T-helper 17 cell (primary cell): ENCODE measurements around the gene PITPNM3. TPM values are rescaled to one million over a fixed set of nuclear protein-coding genes. Genes with fewer than 3 reads are reported as not detected.
A peak's percentile ranks its signal among the peaks of the same experiment; 100 is the strongest.

Experiments used
- ATAC-seq: fragments of 150-1000 bp; cut with Tn5 transposase; 2 replicates; pipeline ENCODE4 v1.10.0; 2021; ENCODE audit warnings: mild to moderate bottlenecking, moderate library complexity
- DNase-seq, 3 donors: peaks; one replicate each; pipeline versions ENCODE4 v3.0.0 to v3.0.0-alpha.2; 2020 to 2021
- H3K9me3 ChIP-seq: one replicate; pipeline ENCODE4 v1.7.0; 2013; ENCODE audit warnings: low read length, mild to moderate bottlenecking; ENCODE audit not compliant: control insufficient read depth, poor library complexity, severe bottlenecking
- H3K27ac Mint-ChIP-seq: one replicate; pipeline ENCODE4 v1.8.0; 2022; ENCODE audit warnings: mild to moderate bottlenecking, moderate library complexity, mixed read lengths
- H3K27me3 Mint-ChIP-seq: one replicate; pipeline ENCODE4 v1.8.0; 2022; ENCODE audit warnings: mixed read lengths
- H3K36me3 Mint-ChIP-seq: one replicate; pipeline ENCODE4 v1.8.0; 2022; ENCODE audit warnings: low read depth, mixed read lengths
- H3K4me1 Mint-ChIP-seq: one replicate; pipeline ENCODE4 v1.8.0; 2022; ENCODE audit warnings: mild to moderate bottlenecking, mixed read lengths
- H3K4me3 Mint-ChIP-seq: one replicate; pipeline ENCODE4 v1.8.0; 2022; ENCODE audit warnings: mild to moderate bottlenecking, moderate library complexity, mixed read lengths
- total RNA-seq, 4 donors: library from RNA in 2 of 4; stranded (reverse) in 2 of 4; gene quantifications; one replicate each; pipeline ENCODE4 v1.2.3 and lab custom pipeline; 2022 to 2026

Gene PITPNM3
- total RNA-seq, 2 donors from 2014 or later: 0.31 to 0.52 TPM

DNA sequence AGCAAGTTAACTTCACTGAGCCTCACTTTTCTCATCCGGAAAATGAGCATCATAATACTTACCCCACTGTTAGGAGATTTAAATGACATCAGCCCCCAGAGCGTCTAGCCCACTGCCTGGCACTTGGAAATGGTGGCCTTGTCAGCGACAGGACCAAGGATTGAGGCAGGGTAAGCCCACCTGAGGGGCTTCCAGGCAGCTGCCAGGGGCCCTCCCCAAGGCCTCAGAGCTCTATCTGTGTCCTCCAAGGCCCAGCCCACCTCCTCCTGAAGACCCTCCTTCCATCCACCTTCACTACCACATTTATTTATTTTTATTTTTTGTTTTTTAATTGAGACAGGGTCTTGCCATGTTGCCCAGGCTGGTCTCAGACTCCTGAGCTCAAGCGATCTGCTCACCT is 13.8 kb downstream of the PITPNM3 start:
- no peaks in the 10 kb centered on the region for H3K4me1 Mint-ChIP-seq
- H3K27me3 Mint-ChIP-seq: peaks cover 16% of the 10 kb centered on the region
- no peak overlapping the region for H3K4me3 Mint-ChIP-seq
- no peak for ATAC-seq
- peaks cover 5% of the 10 kb centered on the region for H3K36me3 Mint-ChIP-seq
- no peak for DNase-seq
- H3K9me3 ChIP-seq: no peaks in the 10 kb centered on the region
- H3K27ac Mint-ChIP-seq: no peak overlapping the region

DNA sequence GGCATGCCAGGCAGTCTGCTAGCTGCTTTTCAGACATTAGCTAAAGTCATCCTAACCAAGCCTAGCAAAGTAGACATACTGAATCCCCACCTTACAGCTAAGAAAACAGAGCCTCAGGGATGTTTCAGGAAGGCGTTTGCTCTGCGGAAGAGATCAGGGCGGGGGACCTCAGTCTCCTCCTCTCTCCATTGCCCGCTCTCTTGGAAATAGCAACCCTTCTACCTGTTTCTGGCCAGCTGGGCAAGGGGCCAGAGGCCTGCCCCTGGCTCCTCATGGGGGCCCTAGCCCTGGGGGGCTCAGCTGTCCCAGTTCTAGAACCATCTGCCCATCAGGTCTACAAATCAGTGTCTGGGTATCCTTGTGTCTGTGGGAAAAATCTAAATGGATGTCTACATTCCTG is 14.5 kb downstream of the PITPNM3 start:
- Mint-ChIP-seq H3K27ac (no peak overlapping the region), H3K4me3 (no peak overlapping the region), H3K27me3 (peaks cover 16% of the 10 kb centered on the region), H3K36me3 (peaks cover 5% of the 10 kb centered on the region), H3K4me1 (no peaks in the 10 kb centered on the region)
- ATAC-seq: no peak
- H3K9me3 ChIP-seq: no peaks in the 10 kb centered on the region
- DNase-seq: no peak

GRCh38 chr17:6539871-6540270 is 16.5 kb downstream of the PITPNM3 start:
- no peak for DNase-seq
- Mint-ChIP-seq H3K36me3 (peaks cover 2% of the 10 kb centered on the region), H3K27ac (no peak overlapping the region), H3K27me3 (peaks cover 20% of the 10 kb centered on the region), H3K4me1 (no peaks in the 10 kb centered on the region), H3K4me3 (no peak overlapping the region)
- ATAC-seq: no peak
- no peaks in the 10 kb centered on the region for H3K9me3 ChIP-seq

DNA sequence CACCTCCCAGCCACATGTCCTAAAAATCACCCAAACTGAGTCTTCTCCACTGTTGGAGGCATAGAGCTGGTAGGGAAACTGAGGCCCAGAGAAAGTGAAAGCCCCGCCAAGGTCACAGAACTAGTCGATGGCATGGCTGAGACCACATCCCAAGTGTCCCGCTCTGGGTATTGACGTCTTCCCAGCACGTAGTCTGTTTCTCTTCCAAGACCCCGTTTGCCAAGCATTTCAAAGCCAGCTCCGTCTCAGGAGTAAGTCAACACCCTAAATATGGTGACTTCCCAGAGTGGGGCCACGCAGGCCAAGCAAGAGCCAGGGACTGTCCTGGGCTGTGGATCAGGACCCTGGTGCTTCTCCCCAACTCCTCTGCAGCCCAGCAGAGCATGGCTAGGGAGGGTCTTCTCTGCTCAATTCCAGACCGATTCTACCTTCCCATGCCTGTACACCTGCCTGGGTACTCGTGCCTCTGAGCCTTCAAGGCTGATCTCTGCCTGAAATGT is 19.7 kb downstream of the PITPNM3 start:
- ATAC-seq: no peak
- H3K4me1 Mint-ChIP-seq: no peaks in the 10 kb centered on the region
- H3K9me3 ChIP-seq: no peaks in the 10 kb centered on the region
- no peak overlapping the region for H3K27ac Mint-ChIP-seq
- peaks cover 15% of the 10 kb centered on the region for H3K27me3 Mint-ChIP-seq
- no peak overlapping the region for H3K4me3 Mint-ChIP-seq
- no peak for DNase-seq
- H3K36me3 Mint-ChIP-seq: no peaks in the 10 kb centered on the region

- DNase-seq (no peak), ATAC-seq (no peak)
- H3K27me3 Mint-ChIP-seq: peaks cover 15% of the 10 kb centered on the region
- H3K27ac Mint-ChIP-seq: no peak overlapping the region
- no peak overlapping the region for H3K4me3 Mint-ChIP-seq
- no peaks in the 10 kb centered on the region for H3K4me1 Mint-ChIP-seq
- no peaks in the 10 kb centered on the region for H3K9me3 ChIP-seq
- no peaks in the 10 kb centered on the region for H3K36me3 Mint-ChIP-seq
Observed at GRCh38 chr17:6536053-6536452, 20.3 kb downstream of the PITPNM3 start.

GRCh38 chr17:6534846-6535514 is 21.4 kb downstream of the PITPNM3 start:
- no peaks in the 10 kb centered on the region for H3K9me3 ChIP-seq
- Mint-ChIP-seq H3K27me3 (peaks cover 15% of the 10 kb centered on the region), H3K36me3 (no peaks in the 10 kb centered on the region), H3K4me1 (no peaks in the 10 kb centered on the region), H3K4me3 (peak overlapping the region; percentile 25), H3K27ac (no peak overlapping the region)
- DNase-seq (no peak), ATAC-seq (no peak)

- Mint-ChIP-seq H3K36me3 (no peaks in the 10 kb centered on the region), H3K4me1 (no peaks in the 10 kb centered on the region), H3K27ac (no peak overlapping the region), H3K27me3 (peaks cover 8% of the 10 kb centered on the region), H3K4me3 (no peak overlapping the region)
- ATAC-seq: no peak
- no peak for DNase-seq
- H3K9me3 ChIP-seq: no peaks in the 10 kb centered on the region
Observed at GRCh38 chr17:6532441-6532885, 23.9 kb downstream of the PITPNM3 start.

GRCh38 chr17:6531575-6531974 is 24.8 kb downstream of the PITPNM3 start:
- no peaks in the 10 kb centered on the region for H3K36me3 Mint-ChIP-seq
- no peaks in the 10 kb centered on the region for H3K4me1 Mint-ChIP-seq
- ATAC-seq: no peak

GRCh38 chr17:6530324-6530920 is 25.9 kb downstream of the PITPNM3 start:
- no peak for DNase-seq
- no peak overlapping the region for H3K4me3 Mint-ChIP-seq
- peaks cover 13% of the 10 kb centered on the region for H3K27me3 Mint-ChIP-seq
- H3K4me1 Mint-ChIP-seq: no peaks in the 10 kb centered on the region
- no peak overlapping the region for H3K27ac Mint-ChIP-seq
- no peaks in the 10 kb centered on the region for H3K36me3 Mint-ChIP-seq
- no peaks in the 10 kb centered on the region for H3K9me3 ChIP-seq
- ATAC-seq: no peak

More at GRCh38 chr17:6531575-6531974, 24.8 kb downstream of the PITPNM3 start:
- no peaks in the 10 kb centered on the region for H3K9me3 ChIP-seq
- Mint-ChIP-seq H3K27me3 (peaks cover 8% of the 10 kb centered on the region), H3K4me3 (no peak overlapping the region), H3K27ac (no peak overlapping the region)
- no peak for DNase-seq

DNA sequence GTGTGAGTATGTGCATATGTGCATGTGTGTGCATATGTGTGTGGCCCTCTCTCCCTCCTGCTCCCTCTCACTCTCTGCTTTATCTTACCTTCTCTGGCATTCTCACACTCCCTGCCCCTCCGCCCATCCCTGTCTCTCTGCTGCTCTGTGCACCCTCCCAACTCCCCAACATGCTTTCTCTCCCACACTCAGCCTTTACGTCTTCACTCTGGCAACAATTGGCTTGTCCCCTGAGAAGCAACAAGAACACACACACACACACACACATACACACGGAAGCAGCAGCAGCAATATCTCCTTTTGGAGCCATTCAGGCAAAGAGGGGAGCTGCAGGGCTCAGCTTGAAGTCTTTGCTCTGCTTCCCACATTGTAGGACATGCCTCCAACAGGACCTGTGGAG is 27.8 kb downstream of the PITPNM3 start:
- ATAC-seq (no peak), DNase-seq (no peak)
- H3K36me3 Mint-ChIP-seq: no peaks in the 10 kb centered on the region
- no peak overlapping the region for H3K4me3 Mint-ChIP-seq
- no peak overlapping the region for H3K27ac Mint-ChIP-seq
- H3K4me1 Mint-ChIP-seq: no peaks in the 10 kb centered on the region
- peaks cover 5% of the 10 kb centered on the region for H3K27me3 Mint-ChIP-seq
- no peaks in the 10 kb centered on the region for H3K9me3 ChIP-seq

GRCh38 chr17:6526362-6527152 is 29.8 kb downstream of the PITPNM3 start:
- ATAC-seq (no peak), DNase-seq (no peak)
- Mint-ChIP-seq H3K27ac (no peak overlapping the region), H3K4me1 (no peaks in the 10 kb centered on the region), H3K36me3 (no peaks in the 10 kb centered on the region), H3K27me3 (peaks cover 5% of the 10 kb centered on the region), H3K4me3 (no peak overlapping the region)
- no peaks in the 10 kb centered on the region for H3K9me3 ChIP-seq

DNA sequence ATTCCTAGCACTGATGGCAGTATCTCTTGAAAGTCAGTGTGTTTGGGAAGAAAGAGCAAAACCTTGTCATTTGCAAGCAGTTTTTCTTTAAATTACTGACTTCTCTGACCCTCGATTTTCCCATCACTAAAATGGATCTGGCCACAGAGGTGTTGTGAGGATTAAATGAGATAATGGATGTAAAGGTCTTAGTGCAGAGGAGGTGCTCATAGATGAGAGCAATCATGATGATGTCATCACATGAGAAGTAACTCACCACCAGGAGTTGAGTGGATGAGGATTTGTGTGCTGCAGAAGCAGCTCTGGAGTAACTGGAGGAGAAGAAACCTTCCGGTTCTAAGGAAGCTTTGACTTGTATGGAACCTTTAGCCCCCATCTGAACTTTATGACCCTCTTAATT is 30.6 kb downstream of the PITPNM3 start:
- H3K36me3 Mint-ChIP-seq: no peaks in the 10 kb centered on the region
- peaks cover 5% of the 10 kb centered on the region for H3K27me3 Mint-ChIP-seq
- DNase-seq (no peak), ATAC-seq (no peak)
- no peak overlapping the region for H3K27ac Mint-ChIP-seq
- H3K4me3 Mint-ChIP-seq: no peak overlapping the region
- no peaks in the 10 kb centered on the region for H3K4me1 Mint-ChIP-seq
- H3K9me3 ChIP-seq: no peaks in the 10 kb centered on the region

- Mint-ChIP-seq H3K4me1 (no peaks in the 10 kb centered on the region), H3K27ac (no peak overlapping the region), H3K36me3 (no peaks in the 10 kb centered on the region), H3K4me3 (no peak overlapping the region), H3K27me3 (peaks cover 5% of the 10 kb centered on the region)
- DNase-seq: no peak
- no peaks in the 10 kb centered on the region for H3K9me3 ChIP-seq
- no peak for ATAC-seq
Observed at GRCh38 chr17:6525141-6525540, 31.2 kb downstream of the PITPNM3 start.
